Measurements from ENCODE around the gene GATA2. TPM values are rescaled to one million over a fixed set of nuclear protein-coding genes. Genes with fewer than 3 reads are reported as not detected.

GATA2 gene
- total RNA-seq, 1 experiment from 2014 or later, result 74.6 TPM

GRCh38 chr3:128435561-128435960 lies 57.4 kb downstream of the GATA2 start:
- DNase-seq (ENCODE audit: low read depth, low spot score) (no peak), ATAC-seq (0 out of 2 replicates have a peak, but pooled peaks have one; percentile 6)
- in situ Hi-C loops (cut with HindIII; ENCODE audit: low pct_unique_long_range_greater_than_20kb, low sequenced_read_pairs) (no loop called here), intact Hi-C loops (cut with micrococcal nuclease; ENCODE audit: unreplicated experiment) (no loop called here)
- no peak overlapping the region for H3K27ac ChIP-seq (ENCODE audit: low read length)
- no peak for TF ChIP-seq TCF7L2 (IDR thresholded peaks at IDR 0.05; ENCODE audit: low read depth, low read length)
- TF ChIP-seq REST (IDR thresholded peaks at IDR 0.05; ENCODE audit: insufficient read depth in 1 of 2, low read depth in 2 of 2, low read length in 1 of 2), result no peak
- no peak for TF ChIP-seq POLR2AphosphoS5 (IDR thresholded peaks at IDR 0.05; ENCODE audit: low read depth, low read length)
- TF ChIP-seq CTCF (IDR thresholded peaks at IDR 0.05), result no peak
- TF ChIP-seq SIN3A (IDR thresholded peaks at IDR 0.05; ENCODE audit: borderline replicate concordance, insufficient read depth, low read depth, low read length), result no peak
- no peaks in the 10 kb centered on the region for H3K36me3 ChIP-seq (ENCODE audit: control insufficient read depth, insufficient read depth, low read length)
- H3K9me3 ChIP-seq (ENCODE audit: control insufficient read depth, insufficient read depth, low read depth, low read length), result no peaks in the 10 kb centered on the region
- ChIA-PET CTCF (no interaction called here), POLR2A (no interaction called here)
- BruUV-seq (replicated peaks), result no TSS peak
- no peak overlapping the region for H3K4me3 ChIP-seq (ENCODE audit: low read depth in 2 of 2, low read length in 2 of 2)
- no peaks in the 10 kb centered on the region for H3K27me3 ChIP-seq (ENCODE audit: control insufficient read depth, insufficient read depth, low read length)
- H3K4me1 ChIP-seq (ENCODE audit: control insufficient read depth, insufficient read depth, low read length), result peaks cover 13% of the 10 kb centered on the region

- in situ Hi-C loops (cut with HindIII; ENCODE audit: low pct_unique_long_range_greater_than_20kb, low sequenced_read_pairs), result no loop called here
- POLR2A ChIA-PET, result no interaction called here
These were observed 57.9 kb downstream of the GATA2 start for GRCh38 chr3:128435058-128435457.

More at GRCh38 chr3:128435058-128435457, 57.9 kb downstream of the GATA2 start:
- H3K36me3 ChIP-seq (ENCODE audit: control insufficient read depth, insufficient read depth, low read length), result no peaks in the 10 kb centered on the region
- DNase-seq (ENCODE audit: low read depth, low spot score) (no peak), ATAC-seq (peak; percentile 20; the same call in 1 of the 2 replicates)
- intact Hi-C loops (cut with micrococcal nuclease; ENCODE audit: unreplicated experiment), result no loop called here
- H3K27me3 ChIP-seq (ENCODE audit: control insufficient read depth, insufficient read depth, low read length), result no peaks in the 10 kb centered on the region
- BruUV-seq (replicated peaks), result no TSS peak
- TF ChIP-seq TCF7L2 (IDR thresholded peaks at IDR 0.05; ENCODE audit: low read depth, low read length), result no peak
- no peak for TF ChIP-seq POLR2AphosphoS5 (IDR thresholded peaks at IDR 0.05; ENCODE audit: low read depth, low read length)
- TF ChIP-seq REST (IDR thresholded peaks at IDR 0.05; ENCODE audit: insufficient read depth in 1 of 2, low read depth in 2 of 2, low read length in 1 of 2), result no peak
- TF ChIP-seq SIN3A (IDR thresholded peaks at IDR 0.05; ENCODE audit: borderline replicate concordance, insufficient read depth, low read depth, low read length), result no peak
- TF ChIP-seq CTCF (IDR thresholded peaks at IDR 0.05), result no peak
- no peak overlapping the region for H3K4me3 ChIP-seq (ENCODE audit: low read depth in 2 of 2, low read length in 2 of 2)
- H3K27ac ChIP-seq (ENCODE audit: low read length), result peak overlapping the region; percentile 12; the same call in 1 of the 2 replicates
- peaks cover 13% of the 10 kb centered on the region for H3K4me1 ChIP-seq (ENCODE audit: control insufficient read depth, insufficient read depth, low read length)
- CTCF ChIA-PET, result no interaction called here
- H3K9me3 ChIP-seq (ENCODE audit: control insufficient read depth, insufficient read depth, low read depth, low read length), result no peaks in the 10 kb centered on the region

Measured in Panc1 (cell line).